ENCODE data around the gene MTMR2. TPM values are rescaled to one million over a fixed set of nuclear protein-coding genes. Genes with fewer than 3 reads are reported as not detected.

The MTMR2 gene
- total and polyA plus RNA-seq, 2 of the 13 experiments (the other 11 are each of a cell fraction or from before 2014, with no cell fraction given) = 12.7 to 22.3 TPM

- TF ChIP-seq MAZ (IDR thresholded peaks at IDR 0.05; ENCODE audit: borderline replicate concordance, low read depth, low read length) (no peak), MAZ (CRISPR knock-in tag; IDR thresholded peaks at IDR 0.05; ENCODE audit: low read depth) (peak; percentile 7; the same call in 1 of the 2 replicates), AGO1 (IDR thresholded peaks at IDR 0.05; ENCODE audit: low read depth, low read length, poor library complexity, severe bottlenecking) (peak; percentile 46), SNAI1 (CRISPR knock-in tag; IDR thresholded peaks at IDR 0.05; ENCODE audit: borderline replicate concordance) (0 out of 2 replicates have a peak, but pooled peaks have one; percentile 9), ZBTB10 (CRISPR knock-in tag; IDR thresholded peaks at IDR 0.05; ENCODE audit: borderline replicate concordance) (no peak), ZNF747 (CRISPR knock-in tag; IDR thresholded peaks at IDR 0.05; ENCODE audit: borderline replicate concordance) (peak; percentile 58; the same call in 1 of the 2 replicates), PAXIP1 (CRISPR knock-in tag; conservative IDR thresholded peaks at IDR 0.05) (0 out of 2 replicates have a peak, but pooled peaks have one; percentile 19), SIN3A (IDR thresholded peaks at IDR 0.05; ENCODE audit: borderline replicate concordance, low read depth, low read length) (peak; percentile 56; the same call in 1 of the 2 replicates), ZNF800 (CRISPR knock-in tag; IDR thresholded peaks at IDR 0.05) (0 out of 2 replicates have a peak, but pooled peaks have one; percentile 73), ZNF30 (CRISPR knock-in tag; IDR thresholded peaks at IDR 0.05) (no peak), ZFP36 (IDR thresholded peaks at IDR 0.05; ENCODE audit: borderline replicate concordance, low read depth, low read length, partially characterized antibody) (no peak), CBX5 (CRISPR knock-in tag; IDR thresholded peaks at IDR 0.05; ENCODE audit: borderline replicate concordance) (no peak), SMAD1 (CRISPR knock-in tag; IDR thresholded peaks at IDR 0.05; ENCODE audit: borderline replicate concordance, low read depth) (no peak), ATF7-NPFF (CRISPR knock-in tag; IDR thresholded peaks at IDR 0.05; ENCODE audit: low read depth) (0 out of 2 replicates have a peak, but pooled peaks have one; percentile 44), ZNF446 (CRISPR knock-in tag; IDR thresholded peaks at IDR 0.05) (no peak), ZNF678 (CRISPR knock-in tag; IDR thresholded peaks at IDR 0.05) (0 out of 2 replicates have a peak, but pooled peaks have one; percentile 42), HNRNPK (IDR thresholded peaks at IDR 0.05; ENCODE audit: low read depth, low read length, poor library complexity, severe bottlenecking) (no peak), IKZF5 (CRISPR knock-in tag; IDR thresholded peaks at IDR 0.05) (no peak)
These were observed 133.6 kb downstream of the MTMR2 start, which contains the start of gene CEP57 (continued) for GRCh38 chr11:95790123-95790932.

Data from HepG2 (cell line).